H1 (cell line): ENCODE data around the gene HES5. TPM values are rescaled to one million over a fixed set of nuclear protein-coding genes. Genes with fewer than 3 reads are reported as not detected.

Experiments used
- CTCF ChIA-PET: fragments of 300-600 bp; sonication (Branson Sonifier 250); formaldehyde crosslinking; loops from one replicate; lab custom pipeline; 2021; ENCODE audit not compliant: partially characterized antibody; lab: Charles Lee
- POLR2A ChIA-PET: fragments of 300-600 bp; sonication (Branson Sonifier 250); formaldehyde crosslinking; loops from one replicate; lab custom pipeline; 2021; ENCODE audit warnings: inconsistent platforms; ENCODE audit not compliant: partially characterized antibody; lab: Charles Lee
- DNase-seq, 2 experiments: peaks; one replicate each; pipeline versions ENCODE4 v3.0.0 to v3.0.0-alpha.2; 2010 to 2022; ENCODE audit warnings: low spot score in 2 of 2, low read depth in 1 of 2, mixed read lengths in 1 of 2
- FAIRE-seq: peaks from 2 replicates; lab custom pipeline; 2011; peaks lifted over from hg19 to GRCh38; lab: Jason Lieb, UNC
- H2AFZ ChIP-seq: 2 replicates; pipeline ENCODE4 v1.8.1; 2012; ENCODE audit warnings: low read length, inconsistent platforms
- H2AK5ac ChIP-seq: 2 replicates; pipeline ENCODE4 v1.6.1; 2013; ENCODE audit warnings: low read depth, low read length
- H2BK120ac ChIP-seq: replicated peaks from 2 replicates; pipeline ENCODE3; 2013; ENCODE audit warnings: low read depth, low read length, inconsistent platforms
- H2BK12ac ChIP-seq: 2 replicates; pipeline ENCODE4 v1.6.1; 2013; ENCODE audit warnings: low read depth, low read length
- H2BK15ac ChIP-seq: 2 replicates; pipeline ENCODE4 v1.6.1; 2013; ENCODE audit warnings: low read length
- H2BK20ac ChIP-seq: 2 replicates; pipeline ENCODE4 v1.6.1; 2013; ENCODE audit warnings: low read length
- H2BK5ac ChIP-seq: 2 replicates; pipeline ENCODE4 v1.6.1; 2013; ENCODE audit warnings: low read depth, low read length
- H3K14ac ChIP-seq: 2 replicates; pipeline ENCODE4 v1.6.1; 2013; ENCODE audit warnings: inconsistent platforms; ENCODE audit not compliant: insufficient read length
- H3K18ac ChIP-seq: 2 replicates; pipeline ENCODE4 v1.6.1; 2013; ENCODE audit warnings: low read length; ENCODE audit errors: extremely low read depth
- H3K23ac ChIP-seq: 2 replicates; pipeline ENCODE4 v1.6.1; 2013; ENCODE audit warnings: inconsistent platforms; ENCODE audit not compliant: insufficient read length
- H3K23me2 ChIP-seq: 2 replicates; pipeline ENCODE4 v1.6.1; 2013; ENCODE audit warnings: low read depth, low read length
- H3K27ac ChIP-seq: 2 replicates; pipeline ENCODE4 v1.6.1; 2011; ENCODE audit warnings: low read depth, low read length, inconsistent platforms
- H3K27me3 ChIP-seq, 4 experiments: replicated peaks in 1 of 4; 1 replicate in 1 of 4; 2 replicates in 3 of 4; pipeline versions ENCODE4 v1.6.1 to v1.8.1; 2011 to 2013; ENCODE audit warnings: low read length in 3 of 4, mild to moderate bottlenecking in 3 of 4, inconsistent platforms in 2 of 4, mixed read lengths in 2 of 4, moderate library complexity in 1 of 4; ENCODE audit not compliant: control insufficient read depth in 3 of 4, insufficient read depth in 3 of 4; ENCODE audit errors: extremely low read depth in 1 of 4
- H3K36me3 ChIP-seq, 4 experiments: 2 replicates each; pipeline versions ENCODE4 v1.6.1 to v1.8.1; 2011 to 2013; ENCODE audit warnings: mild to moderate bottlenecking in 4 of 4, low read length in 3 of 4, moderate library complexity in 2 of 4, control low read depth in 1 of 4, inconsistent platforms in 1 of 4; ENCODE audit not compliant: insufficient read depth in 4 of 4, control insufficient read depth in 2 of 4
- H3K4ac ChIP-seq: replicated peaks from 2 replicates; pipeline ENCODE3; 2013; ENCODE audit warnings: low read length, low read depth, mixed read lengths, inconsistent platforms; ENCODE audit not compliant: insufficient read length
- H3K4me1 ChIP-seq, 4 experiments: replicated peaks in 1 of 4; 1 replicate in 1 of 4; 2 replicates in 3 of 4; pipeline versions ENCODE4 v1.6.1 to v1.8.1; 2011 to 2013; ENCODE audit warnings: low read length in 3 of 4, inconsistent platforms in 2 of 4, mixed read lengths in 1 of 4; ENCODE audit not compliant: insufficient read depth in 4 of 4, control insufficient read depth in 3 of 4
- H3K4me2 ChIP-seq, 2 experiments: 2 replicates each; pipeline versions ENCODE4 v1.6.1 to v1.8.1; 2011 to 2013; ENCODE audit warnings: low read depth in 2 of 2, low read length in 2 of 2, control low read depth in 1 of 2, inconsistent platforms in 1 of 2, mild to moderate bottlenecking in 1 of 2; ENCODE audit not compliant: insufficient read depth in 1 of 2
- H3K4me3 ChIP-seq, 4 experiments: fragments of 200-600, 300-600 bp in 1 of 4; sonication (generic), shearing (Covaris generic), sonication (Bioruptor Twin) in 1 of 4; 2 replicates each; pipeline versions ENCODE4 v1.5.1 to v1.8.1; 2011 to 2016; ENCODE audit warnings: low read length in 4 of 4, low read depth in 3 of 4, control low read depth in 2 of 4, inconsistent platforms in 2 of 4, mild to moderate bottlenecking in 2 of 4, mixed read lengths in 1 of 4, moderate library complexity in 1 of 4; ENCODE audit not compliant: insufficient read depth in 2 of 4; ENCODE audit errors: extremely low read depth in 1 of 4
- H3K56ac ChIP-seq: replicated peaks from 2 replicates; pipeline ENCODE3; 2013; ENCODE audit warnings: low read depth, mild to moderate bottlenecking, mixed read lengths, low read length, inconsistent platforms; ENCODE audit not compliant: insufficient read length
- H3K79me1 ChIP-seq: 2 replicates; pipeline ENCODE4 v1.6.1; 2013; ENCODE audit warnings: low read depth, low read length, control low read depth
- H3K79me2 ChIP-seq, 2 experiments: 2 replicates each; pipeline versions ENCODE4 v1.6.1 to v1.8.1; 2012 to 2013; ENCODE audit warnings: low read length in 2 of 2, mild to moderate bottlenecking in 2 of 2, inconsistent platforms in 1 of 2; ENCODE audit not compliant: insufficient read depth in 2 of 2, control insufficient read depth in 1 of 2
- H3K9ac ChIP-seq, 4 experiments: replicated peaks in 1 of 4; 1 replicate in 1 of 4; 2 replicates in 3 of 4; pipeline versions ENCODE4 v1.6.1 to v1.8.1; 2011 to 2013; ENCODE audit warnings: low read depth in 3 of 4, low read length in 3 of 4, control low read depth in 2 of 4, mild to moderate bottlenecking in 2 of 4, moderate library complexity in 2 of 4, inconsistent platforms in 1 of 4; ENCODE audit errors: extremely low read depth in 1 of 4
- H3K9me3 ChIP-seq, 2 experiments: 2 replicates each; pipeline versions ENCODE4 v1.6.1 to v1.8.1; 2012 to 2013; ENCODE audit warnings: mild to moderate bottlenecking in 2 of 2, moderate library complexity in 2 of 2, control low read depth in 1 of 2, inconsistent platforms in 1 of 2, low read depth in 1 of 2, low read length in 1 of 2, mixed read lengths in 1 of 2; ENCODE audit not compliant: insufficient read depth in 2 of 2
- H4K20me1 ChIP-seq, 2 experiments: replicated peaks in 1 of 2; 2 replicates each; pipeline versions ENCODE3 to v1.8.1; 2011 to 2013; ENCODE audit warnings: inconsistent platforms in 2 of 2, low read length in 2 of 2, mild to moderate bottlenecking in 1 of 2; ENCODE audit not compliant: insufficient read depth in 2 of 2, control insufficient read depth in 1 of 2
- H4K5ac ChIP-seq: 2 replicates; pipeline ENCODE4 v1.6.1; 2013; ENCODE audit warnings: low read length, low read depth, mixed read lengths, inconsistent platforms; ENCODE audit not compliant: insufficient read length
- H4K8ac ChIP-seq: 2 replicates; pipeline ENCODE4 v1.8.0; 2013; ENCODE audit warnings: mild to moderate bottlenecking, moderate library complexity, low read length, inconsistent platforms; ENCODE audit not compliant: insufficient read depth; ENCODE audit errors: extremely low read depth
- H4K91ac ChIP-seq: replicated peaks from 2 replicates; pipeline ENCODE3; 2013; ENCODE audit warnings: low read length, mixed read lengths, inconsistent platforms; ENCODE audit not compliant: insufficient read length
- BCL11A ChIP-seq, 2 experiments: IDR thresholded peaks; one replicate each; pipeline ENCODE4 v1.6.1; 2011; ENCODE audit warnings: low read depth in 2 of 2, low read length in 2 of 2, mild to moderate bottlenecking in 2 of 2
- CTBP2 ChIP-seq: IDR thresholded peaks from 2 replicates; pipeline ENCODE4 v1.7.0; 2011; ENCODE audit warnings: borderline replicate concordance, mild to moderate bottlenecking, moderate library complexity, mixed read lengths, low read length; ENCODE audit not compliant: insufficient read depth, insufficient read length
- EP300 ChIP-seq, 2 experiments: IDR thresholded peaks; 1 replicate in 1 of 2; 2 replicates in 1 of 2; pipeline ENCODE4 v1.6.1; 2011 to 2012; ENCODE audit warnings: low read depth in 2 of 2, low read length in 2 of 2, mild to moderate bottlenecking in 2 of 2, borderline replicate concordance in 1 of 2, inconsistent platforms in 1 of 2, moderate library complexity in 1 of 2
- FOSL1 ChIP-seq: IDR thresholded peaks from 2 replicates; pipeline ENCODE4 v1.6.1; 2011; ENCODE audit warnings: mild to moderate bottlenecking, low read depth, low read length, moderate library complexity; ENCODE audit not compliant: insufficient read depth
- JUN ChIP-seq: IDR thresholded peaks from 2 replicates; pipeline ENCODE4 v1.6.1; 2011; ENCODE audit warnings: low read depth, mild to moderate bottlenecking, improper control_type of control experiment, low read length
- KDM5A ChIP-seq: fragments of 200-600 bp; IDR thresholded peaks from 2 replicates; pipeline ENCODE4 v1.7.1; 2012; ENCODE audit warnings: mild to moderate bottlenecking, low read length, inconsistent platforms, mixed read lengths
- NRF1 ChIP-seq: IDR thresholded peaks from 2 replicates; pipeline ENCODE4 v1.6.1; 2011; ENCODE audit warnings: mild to moderate bottlenecking, low read depth, low read length, improper control_type of control experiment
- RAD21 ChIP-seq, 2 experiments: IDR thresholded peaks in 1 of 2; conservative IDR thresholded peaks in 1 of 2; 2 replicates each; pipeline ENCODE4 v1.6.1; 2011; ENCODE audit warnings: low read depth in 2 of 2, low read length in 2 of 2, improper control_type of control experiment in 1 of 2, inconsistent platforms in 1 of 2, mild to moderate bottlenecking in 1 of 2, moderate library complexity in 1 of 2
- RBBP5 ChIP-seq: IDR thresholded peaks from 2 replicates; pipeline ENCODE4 v1.7.1; 2012; ENCODE audit warnings: low read depth, mild to moderate bottlenecking, inconsistent platforms, low read length, moderate library complexity, borderline replicate concordance
- RFX5 ChIP-seq: IDR thresholded peaks from 2 replicates; pipeline ENCODE4 v1.6.1; 2011; ENCODE audit warnings: low read depth, low read length, improper control_type of control experiment, borderline replicate concordance
- SP1 ChIP-seq: IDR thresholded peaks from 2 replicates; pipeline ENCODE4 v1.6.1; 2011; ENCODE audit warnings: low read depth, low read length
- SUZ12 ChIP-seq: fragments of 200-600 bp; sonication (generic); IDR thresholded peaks from 2 replicates; pipeline ENCODE4 v1.6.1; 2012; ENCODE audit warnings: mild to moderate bottlenecking, inconsistent platforms, low read length, moderate library complexity, mixed read lengths
- ZNF274 ChIP-seq: IDR thresholded peaks from 2 replicates; pipeline ENCODE4 v1.7.0; 2012; ENCODE audit warnings: low read length, borderline replicate concordance; ENCODE audit errors: extremely low read depth
- WGBS, 2 experiments: shearing (Covaris generic) in 1 of 2; methylation state at CpG; one replicate each; pipeline versions ENCODE4 v1.1.6 to v1.1.7; 2013 to 2015; ENCODE audit warnings: low lambda C conversion rate in 2 of 2, mixed read lengths in 2 of 2, inconsistent platforms in 1 of 2, low coverage in 1 of 2, missing lambda C conversion rate in 1 of 2; ENCODE audit not compliant: insufficient replicate concordance in 2 of 2, insufficient coverage in 1 of 2, insufficient read length in 1 of 2; ENCODE audit errors: extremely low coverage in 1 of 2, missing lambda C conversion rate in 1 of 2; 5-methylcytosine and 5-hydroxymethylcytosine counted together
- polyA plus RNA-seq, 7 experiments: library from polyadenylated mRNA; depleted of rRNA in 3 of 7; stranded (reverse) in 5 of 7; unstranded in 2 of 7; fragments of >200 nt in 5 of 7; fragments of 200-250 nt in 2 of 7; gene quantifications; 1 replicate in 5 of 7; 2 replicates in 1 of 7; 4 replicates in 1 of 7; pipeline versions ENCODE4 v1.2.1 to v1.2.3, GENCODE V29; 2011 to 2013; ENCODE audit warnings: missing spikeins in 2 of 7, mixed read lengths in 2 of 7
- total RNA-seq: library from RNA; stranded (reverse); fragmentation: NEBNext Ultra II Directional; extraction: Animal tissue kit (Norgen Biotek cat#: 25700); gene quantifications from 2 replicates; pipeline ENCODE4 v1.2.1, GENCODE V29; 2021

The HES5 gene
- total and polyA plus RNA-seq, 2 of the 8 experiments (the other 6 are each of a cell fraction or from before 2014, with no cell fraction given), result 0.22 TPM; not detected in 1

- ChIA-PET CTCF (no interaction called here), POLR2A (no interaction called here)
- no peak overlapping the region for H3K56ac ChIP-seq
- H2AFZ ChIP-seq, result no peak overlapping the region
- H3K79me1 ChIP-seq, result no peaks in the 10 kb centered on the region
- no peak overlapping the region for H3K27ac ChIP-seq
- no peaks in the 10 kb centered on the region for H3K36me3 ChIP-seq
- WGBS, 2 experiments, result 88% methylated on average over 14 of the region's 16 CpGs; no CpG with 5 or more reads in 1 of the 2 experiments
- H4K20me1 ChIP-seq, result no peaks in the 10 kb centered on the region
- no peak overlapping the region for H4K5ac ChIP-seq
- no peak overlapping the region for H2BK120ac ChIP-seq
- H3K4me3 ChIP-seq, result no peak overlapping the region
- H3K18ac ChIP-seq, result no peak overlapping the region
- H3K4me2 ChIP-seq, result no peak overlapping the region
- no peaks in the 10 kb centered on the region for H3K79me2 ChIP-seq
- H2AK5ac ChIP-seq, result no peak overlapping the region
- H3K27me3 ChIP-seq, result no peaks in the 10 kb centered on the region
- H3K14ac ChIP-seq, result no peak overlapping the region
- no peak overlapping the region for H2BK20ac ChIP-seq
- FAIRE-seq, result no peak
- H2BK15ac ChIP-seq, result no peak overlapping the region
- H3K23me2 ChIP-seq, result no peaks in the 10 kb centered on the region
- no peak overlapping the region for H4K8ac ChIP-seq
- H4K91ac ChIP-seq, result no peak overlapping the region
- H3K9ac ChIP-seq, result no peak overlapping the region
- H3K23ac ChIP-seq, result no peak overlapping the region
- no peak overlapping the region for H3K4ac ChIP-seq
- no peak overlapping the region for H2BK5ac ChIP-seq
- no peak overlapping the region for H2BK12ac ChIP-seq
- H3K4me1 ChIP-seq, result peaks cover 0 to 5% (median 0%) of the 10 kb centered on the region in 4 experiments; a peak in 1 of 7 replicates
- H3K9me3 ChIP-seq, result no peaks in the 10 kb centered on the region
- DNase-seq, result no peak
- TF ChIP-seq SUZ12 (no peak), NRF1 (no peak), KDM5A (no peak), EP300 (IDR thresholded peaks at IDR 0.05; ENCODE audit: borderline replicate concordance in 1 of 2, low read depth in 2 of 2, low read length in 2 of 2) (no peak), RBBP5 (no peak), JUN (no peak), FOSL1 (no peak), RAD21 (IDR thresholded peaks at IDR 0.05 in 1 of 2, conservative IDR thresholded peaks at IDR 0.05 in 1 of 2; ENCODE audit: low read depth in 2 of 2, low read length in 2 of 2) (no peak), SP1 (no peak), CTBP2 (no peak), RFX5 (no peak), ZNF274 (no peak), BCL11A (IDR thresholded peaks at IDR 0.05; ENCODE audit: low read depth in 2 of 2, low read length in 2 of 2) (no peak)
These were observed 37.1 kb upstream of the HES5 start for GRCh38 chr1:2567083-2567679.
